HG03378 (cell line): ENCODE results near the gene OR6K6.

Experiments
- ATAC-seq: cut with Tn5 transposase; IDR thresholded peaks from one replicate; pipeline ENCODE4 v1.9.1; 2021; ENCODE audit warnings: mild to moderate bottlenecking, moderate library complexity; ENCODE audit not compliant: unreplicated experiment

Gene OR6K6

DNA sequence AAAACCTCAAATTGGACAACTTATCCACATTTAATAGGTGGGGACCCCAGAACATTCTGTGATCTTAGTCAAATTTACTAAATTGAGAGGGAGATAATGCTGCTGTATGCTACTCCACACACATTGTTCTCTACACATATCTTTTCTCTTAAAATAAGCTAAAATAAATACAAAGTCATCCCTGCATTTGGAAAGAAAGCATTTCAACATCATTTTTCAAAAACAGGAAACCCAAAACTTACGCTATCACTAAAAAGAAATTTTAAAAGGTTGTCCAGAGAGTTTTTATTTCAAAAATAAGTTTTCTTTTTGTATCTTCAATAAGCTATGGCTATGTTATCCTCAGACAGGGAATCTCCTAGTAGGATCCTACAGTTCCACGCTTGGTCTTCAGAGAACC, 46.0 kb downstream of the OR6K6 start:
- no peak for ATAC-seq

DNA sequence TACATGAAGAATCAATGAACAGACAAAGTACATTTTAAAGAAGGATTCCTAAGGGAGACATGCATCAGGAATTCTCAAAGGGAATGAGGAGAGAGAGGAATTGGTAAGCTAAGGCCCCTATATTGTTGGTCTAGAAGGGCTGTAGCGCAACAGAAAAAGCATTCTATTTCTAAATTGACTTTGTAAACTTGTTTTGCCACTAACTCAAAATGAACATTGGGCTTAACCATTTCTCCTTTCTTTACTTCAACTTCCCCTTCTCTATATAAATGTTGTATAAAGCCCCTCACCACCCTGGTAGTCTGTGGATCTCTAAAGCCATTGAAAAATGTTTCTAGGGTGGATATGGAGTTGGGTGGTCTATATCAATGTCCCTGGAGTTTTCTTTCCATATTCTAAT, 46.9 kb downstream of the OR6K6 start:
- ATAC-seq: no peak

DNA sequence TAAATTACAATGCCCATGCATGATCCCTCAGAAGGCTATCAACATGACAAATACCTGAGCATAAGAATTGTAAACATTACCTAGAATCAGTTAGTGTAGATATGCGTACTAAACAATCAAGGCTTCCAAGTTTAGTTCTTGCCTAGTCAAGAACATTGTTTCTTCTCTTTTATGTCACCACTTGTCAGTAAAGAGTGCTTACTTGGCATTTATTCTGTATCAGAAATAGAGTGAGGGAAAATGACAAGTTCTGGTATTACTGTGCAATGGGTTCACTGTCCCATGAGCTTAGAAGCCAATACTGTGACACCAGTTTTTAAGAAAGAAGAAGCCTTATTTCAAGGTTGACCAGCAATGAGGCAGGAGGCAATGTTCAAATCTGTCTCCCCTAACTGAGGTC, 49.2 kb downstream of the OR6K6 start:
- no peak for ATAC-seq
